Central memory CD4-positive, alpha-beta T cell (primary cell): ENCODE measurements around the gene POU2AF1.

Experiments used
- DNase-seq: peaks from one replicate; pipeline ENCODE4 v3.0.0; 2022
- total RNA-seq, 3 experiments: gene quantifications; one replicate each; lab custom pipeline; 2026; lab: John Stamatoyannopoulos, UW

POU2AF1 gene, protein sequence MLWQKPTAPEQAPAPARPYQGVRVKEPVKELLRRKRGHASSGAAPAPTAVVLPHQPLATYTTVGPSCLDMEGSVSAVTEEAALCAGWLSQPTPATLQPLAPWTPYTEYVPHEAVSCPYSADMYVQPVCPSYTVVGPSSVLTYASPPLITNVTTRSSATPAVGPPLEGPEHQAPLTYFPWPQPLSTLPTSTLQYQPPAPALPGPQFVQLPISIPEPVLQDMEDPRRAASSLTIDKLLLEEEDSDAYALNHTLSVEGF
- total RNA-seq, result 0.11 to 9.2 (median 3.7) reads per million in 3 experiments

DNA sequence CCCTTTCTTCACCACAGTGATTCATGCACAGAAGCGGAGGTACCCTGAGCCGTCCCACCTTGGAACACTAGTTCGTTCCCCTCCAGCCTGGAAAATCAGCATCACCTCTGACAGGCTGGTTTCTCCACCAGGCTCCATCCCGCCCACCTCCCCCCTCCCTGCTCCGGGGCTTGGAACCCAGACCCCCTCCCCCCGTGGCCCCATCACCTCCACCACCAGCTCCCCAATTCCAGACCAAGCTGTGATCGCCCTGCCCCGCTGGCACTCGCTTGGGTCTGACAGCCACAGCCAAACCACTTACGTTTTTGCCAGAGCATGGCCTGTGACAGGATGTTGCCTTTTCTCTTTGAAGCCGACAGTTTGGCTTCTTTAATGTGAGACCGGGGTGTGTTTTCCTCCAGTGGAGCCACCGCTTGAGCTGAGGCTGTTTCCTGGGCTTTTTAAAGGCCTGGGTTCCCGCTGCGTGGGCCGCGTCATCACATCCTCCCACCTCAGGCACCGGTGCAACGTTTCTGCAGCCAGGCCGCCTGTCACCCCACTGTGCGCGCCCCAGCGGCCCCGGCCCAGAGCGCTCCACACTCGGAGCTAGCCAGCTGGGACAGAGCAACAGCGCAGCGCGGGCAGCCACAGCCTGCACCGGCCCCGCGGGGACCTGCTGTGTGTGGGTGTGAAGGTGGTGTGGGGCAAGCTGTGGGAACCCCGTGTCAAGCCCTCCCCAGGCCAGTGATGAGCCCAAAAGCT is at the start of gene POU2AF1:
Gene POU2AF1 (minus strand): TSS at position 415 of the 741 bp plus-strand sequence. CDS start 98 bp downstream, at position 317.
- DNase-seq, result peak; percentile 80

DNA sequence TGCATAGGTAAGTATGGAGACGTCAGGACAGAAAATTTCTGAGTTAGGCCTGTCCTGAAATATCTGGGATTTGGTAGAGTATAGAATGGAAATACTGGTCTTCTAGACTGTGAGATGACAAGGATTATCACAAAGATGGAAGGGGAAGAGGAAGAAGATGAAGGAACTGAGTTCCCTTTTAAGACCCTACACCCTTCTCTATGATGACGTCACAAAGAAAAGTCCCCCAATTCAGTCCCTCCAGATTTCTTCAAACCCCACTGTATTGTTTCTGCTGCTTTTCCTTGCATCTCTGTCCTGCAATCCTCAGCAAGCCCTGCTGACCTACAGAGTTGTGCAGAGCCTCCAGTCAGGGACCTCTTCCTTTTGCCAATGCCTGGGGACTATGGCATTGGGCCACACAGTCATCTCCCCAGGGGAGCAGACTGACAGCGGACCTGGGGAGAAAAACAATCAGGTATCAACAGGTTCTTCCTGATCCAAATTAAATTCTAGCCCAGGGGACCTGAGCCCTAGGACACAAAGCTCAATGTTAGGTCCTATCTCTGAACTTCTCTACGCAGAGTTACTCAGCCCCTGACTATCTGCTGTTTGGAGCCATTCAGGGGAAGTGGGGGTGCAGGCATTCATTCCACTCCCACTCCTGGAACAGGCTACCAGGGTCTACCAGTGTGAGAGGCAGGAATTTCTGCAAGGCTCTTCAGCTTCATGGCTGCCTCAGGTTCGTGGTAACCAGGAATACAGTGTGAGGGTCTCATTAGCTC is 49.2 kb upstream of the POU2AF1 start:
- DNase-seq, result no peak

DNA sequence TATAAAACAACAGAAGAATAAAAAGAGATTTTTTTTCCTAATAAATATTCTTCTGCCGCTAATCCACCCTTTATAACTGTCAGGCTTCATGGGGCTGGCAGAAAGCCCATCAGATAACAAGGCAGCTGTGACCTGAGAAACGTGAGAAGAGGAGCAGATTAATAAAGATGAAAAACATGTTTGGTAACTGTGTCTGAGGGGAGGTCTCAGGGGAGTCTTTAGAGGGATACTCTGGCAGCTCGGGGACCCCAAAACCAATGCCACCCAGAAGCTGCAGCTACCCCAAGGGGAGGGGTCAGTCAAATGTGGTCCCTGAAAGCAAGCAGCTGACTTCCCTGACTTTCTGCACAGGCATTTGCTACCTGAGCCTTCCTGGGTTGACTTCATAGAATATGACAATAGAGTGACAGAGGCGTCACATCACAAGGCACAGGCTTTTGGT is 48.4 kb upstream of the POU2AF1 start:
- DNase-seq, result no peak

DNA sequence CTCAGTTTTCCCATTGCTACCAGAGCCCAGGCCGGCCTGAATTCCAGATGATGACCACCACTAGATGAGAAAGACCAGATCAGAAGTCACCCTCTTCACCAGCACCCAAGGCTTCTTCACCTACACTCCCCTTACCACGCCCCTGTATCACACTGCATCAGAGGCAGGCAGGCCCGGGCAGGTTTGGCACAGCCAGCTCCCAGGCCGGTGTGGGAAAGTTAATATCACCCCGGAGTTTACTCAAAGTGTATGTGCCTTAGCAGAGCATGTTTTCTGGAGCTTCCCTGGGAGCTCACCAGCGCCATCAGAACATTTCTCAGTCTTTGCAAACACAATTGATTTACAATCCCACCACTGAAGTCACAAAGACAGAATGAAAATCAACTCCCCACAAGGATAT is 47.5 kb upstream of the POU2AF1 start:
- no peak for DNase-seq

DNA sequence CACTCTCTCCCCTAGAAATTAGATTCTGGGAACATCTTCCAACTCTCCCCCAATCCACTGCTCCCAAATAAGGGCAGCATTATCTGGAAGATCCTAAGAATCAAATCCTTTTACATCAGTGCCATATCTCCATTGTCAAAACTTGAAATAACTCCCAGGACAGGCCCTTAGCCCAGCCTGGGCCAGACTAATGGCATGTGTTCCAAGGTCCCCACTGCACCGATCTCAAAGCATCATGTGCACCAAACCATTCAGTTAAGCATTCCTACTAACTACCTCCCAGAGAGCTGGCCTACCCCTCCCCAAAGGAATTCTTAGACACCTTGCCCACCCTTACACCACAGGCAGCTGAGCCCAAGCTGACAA is 44.2 kb upstream of the POU2AF1 start:
- DNase-seq, result no peak

DNA sequence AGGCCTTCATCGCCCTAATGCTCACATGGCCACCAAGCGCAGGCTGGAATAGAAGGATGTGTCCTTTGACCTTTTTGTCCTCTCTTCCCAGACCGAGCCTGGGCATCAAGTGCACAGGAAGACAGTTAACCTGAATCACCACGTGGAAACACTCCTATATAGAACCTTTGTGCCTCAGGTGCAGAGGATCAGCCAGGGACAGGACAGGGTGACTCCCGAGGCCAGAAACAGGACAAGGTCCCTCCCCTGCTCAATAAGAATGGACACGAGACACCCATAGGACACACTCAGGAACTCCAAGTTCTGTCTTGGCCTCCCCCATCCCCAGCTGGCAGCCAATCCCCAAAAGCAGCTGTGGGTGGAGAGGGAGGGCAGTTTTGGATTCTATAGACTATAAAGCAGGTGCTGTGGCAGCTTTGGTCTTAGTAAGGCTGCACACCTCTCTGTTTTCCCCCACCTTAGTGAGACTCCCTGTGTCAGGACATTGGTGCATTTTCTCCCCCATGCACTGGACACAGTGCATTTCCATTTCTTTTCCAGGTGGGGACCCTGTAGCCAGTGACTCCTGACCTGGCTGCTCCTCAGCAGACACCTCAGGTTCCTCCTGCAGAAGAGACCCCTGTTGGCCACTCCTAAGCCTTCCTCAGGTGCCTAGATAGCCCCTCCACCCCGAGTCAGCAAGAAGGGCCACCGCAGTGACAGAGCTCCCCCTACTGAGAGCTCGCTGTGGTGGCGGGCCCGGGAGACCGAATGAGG is 43.6 kb upstream of the POU2AF1 start:
- peak; percentile 9 for DNase-seq

DNA sequence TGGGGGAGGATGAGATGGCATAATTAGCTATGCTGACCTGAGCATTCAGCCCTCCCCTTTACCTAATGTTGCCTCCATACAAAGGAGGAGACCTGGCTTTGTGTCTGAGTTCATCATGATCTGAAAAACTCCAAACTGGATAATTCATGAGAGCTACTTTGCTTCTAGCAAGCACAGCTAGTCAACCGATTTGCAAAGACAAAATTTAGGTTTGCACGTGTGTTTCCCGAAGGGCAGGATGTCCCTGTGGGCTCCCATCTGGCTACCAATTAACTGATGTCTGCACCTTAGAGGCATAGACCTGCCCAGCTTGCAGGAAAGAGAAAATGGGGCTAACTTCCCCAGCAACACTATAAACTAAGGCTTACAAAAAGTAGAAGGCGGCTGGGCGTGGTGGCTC is 42.2 kb upstream of the POU2AF1 start:
- no peak for DNase-seq

DNA sequence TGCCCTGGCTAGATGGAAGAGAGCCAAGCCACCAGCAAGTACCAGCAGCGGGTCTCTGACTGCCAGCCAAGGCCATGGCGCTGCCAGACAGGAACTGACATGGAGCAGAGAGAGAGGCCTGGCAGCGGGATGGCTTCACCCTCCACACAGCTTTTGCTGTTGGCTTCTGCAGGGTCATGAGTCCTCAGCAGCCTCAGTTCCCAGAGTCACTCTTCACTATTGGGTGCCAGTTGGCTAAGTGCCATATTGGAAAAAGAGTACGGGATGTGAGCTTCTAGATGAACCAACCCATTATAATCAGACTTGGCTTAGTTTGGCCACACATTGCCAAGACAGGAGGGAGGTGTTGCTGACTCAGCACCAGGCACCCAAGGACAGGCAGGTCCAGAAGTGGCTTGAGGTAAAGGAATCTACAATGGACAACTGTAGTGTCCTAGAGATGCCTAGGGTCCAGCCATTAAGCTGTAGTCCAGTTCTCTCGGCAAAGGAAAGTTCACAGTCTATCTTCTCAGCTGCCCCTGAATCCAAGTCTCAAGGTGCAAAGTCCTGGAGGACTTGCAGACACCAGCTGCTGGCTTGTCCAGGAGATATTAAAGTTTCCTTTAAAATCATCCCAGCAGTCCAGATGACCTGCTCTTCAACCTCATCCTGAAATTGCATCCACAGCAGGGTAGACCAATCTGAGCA is 40.7 kb upstream of the POU2AF1 start:
- DNase-seq, result no peak

DNA sequence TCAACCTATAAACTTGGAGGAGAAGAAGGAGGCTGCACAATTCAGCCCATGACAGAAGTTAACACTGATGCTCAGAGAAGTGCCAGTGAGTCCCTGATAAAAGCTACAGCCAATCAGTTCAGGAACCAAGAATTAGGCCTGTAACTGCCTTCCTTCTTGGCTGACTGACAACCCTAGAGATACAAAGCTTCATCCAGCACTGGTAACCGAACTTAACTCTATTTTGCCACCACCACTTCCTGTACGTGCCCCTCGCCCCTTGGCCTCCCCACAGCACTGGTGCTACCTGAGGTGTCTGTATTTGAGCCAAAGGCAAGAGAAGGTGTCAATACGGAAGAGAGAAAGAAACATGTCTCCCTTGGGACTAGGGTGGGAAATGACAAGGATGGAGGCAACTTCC is 40.1 kb upstream of the POU2AF1 start:
- no peak for DNase-seq

DNA sequence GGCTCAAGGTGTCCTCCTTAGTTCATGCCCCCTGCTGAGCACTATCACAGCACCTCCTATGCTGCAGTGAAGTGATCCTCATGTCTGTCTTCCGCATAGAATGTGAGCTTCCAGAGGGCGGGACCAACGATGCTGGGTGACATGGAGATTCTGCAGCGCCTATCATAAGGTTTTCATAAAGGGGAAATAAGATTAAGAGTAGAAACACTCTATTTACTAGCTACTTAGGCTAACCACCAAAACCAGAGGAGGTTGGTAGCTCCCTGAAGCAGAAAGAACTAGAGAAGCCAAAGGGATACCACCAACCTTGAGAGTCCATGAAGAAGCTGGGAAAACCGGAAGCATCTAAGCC is 39.3 kb upstream of the POU2AF1 start:
- no peak for DNase-seq

DNA sequence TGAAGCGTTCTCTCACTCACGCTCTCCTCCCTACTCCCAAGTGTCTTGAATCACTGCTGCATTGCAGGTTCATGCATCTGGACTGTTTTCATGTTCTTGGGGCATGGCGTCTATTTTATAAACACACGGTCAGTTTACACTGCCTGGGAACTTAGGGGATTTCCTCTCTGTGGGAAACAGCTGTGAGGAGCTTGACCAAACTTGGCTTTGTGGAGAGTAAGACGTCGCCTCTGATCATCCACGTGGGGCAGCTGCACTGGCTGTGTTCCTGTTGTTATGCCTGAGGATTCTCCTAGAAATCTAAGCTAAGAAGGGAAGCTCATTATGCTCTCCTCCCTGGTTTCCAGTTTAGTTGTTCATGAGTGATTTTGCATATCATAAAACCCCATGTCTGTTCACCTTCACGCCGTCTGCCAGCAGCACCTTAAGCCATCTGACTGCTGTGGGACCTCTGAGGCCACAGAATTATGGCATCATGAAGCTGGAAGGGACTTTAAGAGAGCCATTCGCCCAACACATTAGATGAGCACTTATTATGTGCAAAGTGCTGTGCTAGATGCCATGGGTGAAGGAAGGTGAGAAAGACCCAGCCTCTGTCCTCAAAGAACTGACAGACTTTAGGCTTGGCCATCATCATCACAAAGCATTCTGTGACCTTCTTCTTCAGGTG is 38.8 kb upstream of the POU2AF1 start:
- DNase-seq, result no peak

DNA sequence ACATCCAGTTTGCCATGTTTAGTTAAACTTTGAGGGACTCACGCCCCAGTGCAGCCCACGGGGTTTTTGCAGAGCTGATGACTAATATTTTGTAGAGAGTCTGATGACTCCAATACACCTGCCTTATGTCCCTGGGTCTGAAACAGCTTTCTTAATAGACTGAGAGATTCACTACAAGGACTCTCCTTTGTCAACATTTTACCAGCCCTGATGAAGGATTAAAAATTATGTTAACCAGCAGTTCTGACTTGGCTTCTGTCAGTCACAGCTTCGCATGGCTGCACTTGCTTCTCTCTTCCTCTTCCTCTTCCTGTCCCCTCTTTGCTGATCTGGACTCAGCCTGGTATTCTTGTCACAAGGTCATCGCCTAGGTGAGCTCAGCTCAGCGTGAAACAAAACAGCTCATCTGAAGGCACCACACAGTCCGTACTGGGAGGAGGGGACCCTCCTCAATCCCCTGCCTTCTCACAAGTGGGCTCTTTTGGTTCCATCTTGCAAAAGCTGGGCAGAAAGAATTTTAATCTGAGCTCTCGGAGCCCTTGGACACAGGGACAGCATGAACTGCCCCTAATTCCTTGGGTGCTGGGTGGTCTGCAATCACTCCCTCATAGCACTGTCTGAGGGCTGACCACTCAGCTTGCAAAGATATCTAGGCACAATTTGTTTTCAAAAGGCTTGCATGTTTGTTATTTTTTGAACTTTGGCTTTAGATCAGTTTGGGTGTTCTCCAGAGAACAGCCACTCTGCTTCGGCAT is 38.1 kb upstream of the POU2AF1 start:
- DNase-seq, result no peak

DNA sequence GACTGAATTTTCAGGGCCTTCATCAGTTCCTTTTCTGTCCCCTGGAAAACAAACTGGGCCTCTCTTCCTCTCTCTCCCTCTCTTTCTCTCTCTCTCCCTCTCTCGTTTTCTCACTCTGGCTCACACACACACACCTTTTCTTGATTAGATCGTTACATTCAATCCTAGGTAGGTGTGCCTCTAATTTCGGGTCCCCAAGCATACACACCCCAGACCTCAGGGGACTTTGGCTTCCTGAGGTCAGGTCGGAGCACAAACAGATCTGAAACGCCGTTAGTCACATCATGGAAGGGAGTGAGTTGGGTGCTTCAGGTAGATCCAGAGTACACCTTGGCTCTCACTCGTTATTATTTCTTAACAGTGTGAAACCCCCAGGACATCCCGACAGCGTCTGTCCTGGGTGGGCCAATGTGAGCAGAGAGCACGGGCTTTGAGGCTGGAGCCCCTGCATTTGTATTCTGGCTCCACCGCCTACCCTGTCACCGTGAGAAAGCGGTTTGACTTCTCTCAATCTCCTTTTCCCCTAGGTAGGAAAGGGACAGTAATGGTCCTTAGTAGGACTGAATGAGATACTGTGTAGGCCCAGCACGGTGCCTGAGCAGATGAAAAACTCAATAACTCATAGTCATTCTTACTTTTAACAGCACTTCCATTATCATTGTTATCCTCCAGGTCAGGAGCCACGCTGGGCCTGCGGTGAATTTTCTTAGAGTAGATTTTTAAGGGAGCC is 37.3 kb upstream of the POU2AF1 start:
- DNase-seq, result no peak

DNA sequence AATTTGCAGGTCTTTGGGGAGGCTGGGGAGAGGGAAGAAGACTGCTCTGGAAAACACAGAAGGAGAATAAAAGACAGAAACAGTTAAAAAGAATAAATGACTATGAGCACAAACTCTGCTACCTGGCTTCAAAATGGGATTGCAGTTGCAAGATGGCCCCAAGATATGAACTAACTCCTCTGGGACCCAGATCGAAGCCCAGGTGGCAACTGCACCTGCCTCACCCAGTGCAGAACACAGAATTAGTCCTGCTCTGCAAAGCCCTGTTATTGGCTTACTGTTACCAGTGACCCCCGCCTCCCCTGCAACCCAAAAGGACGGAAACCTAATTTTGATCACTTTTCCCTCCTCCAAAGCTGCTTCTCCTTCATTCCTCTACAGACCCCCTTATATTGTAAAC is 35.9 kb upstream of the POU2AF1 start:
- no peak for DNase-seq

DNA sequence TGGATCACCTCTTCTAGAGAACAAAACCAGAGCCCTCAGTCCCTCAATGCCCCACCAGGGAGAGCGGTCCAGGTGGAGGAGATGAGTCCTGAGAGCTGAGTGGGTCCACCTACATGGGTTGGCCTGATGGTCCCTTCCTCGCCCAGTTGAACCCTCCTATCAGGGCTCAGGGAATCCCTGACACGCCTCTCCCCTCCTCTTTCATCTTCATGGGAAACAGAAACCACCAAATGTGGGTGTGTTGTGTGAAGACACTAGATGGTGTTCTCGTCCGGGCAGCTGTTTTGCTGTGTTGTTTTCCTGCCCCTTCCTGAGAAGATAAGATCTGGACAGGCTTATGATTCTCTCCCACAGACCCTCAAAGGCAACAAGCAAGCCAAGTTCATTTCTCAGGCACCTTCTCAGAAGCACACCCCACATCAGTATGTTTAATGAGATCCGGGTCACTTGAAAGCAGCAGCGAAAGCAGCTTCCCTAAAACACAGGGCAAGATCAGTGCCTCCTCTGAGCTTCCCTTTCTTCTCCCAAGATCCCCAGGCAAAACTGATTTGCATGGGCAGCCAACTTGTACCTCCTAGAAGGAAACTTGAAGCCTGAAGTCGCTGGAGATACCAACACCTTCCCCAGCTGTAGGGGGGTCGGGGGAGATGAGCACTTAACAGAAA is 35.3 kb upstream of the POU2AF1 start:
- no peak for DNase-seq

DNA sequence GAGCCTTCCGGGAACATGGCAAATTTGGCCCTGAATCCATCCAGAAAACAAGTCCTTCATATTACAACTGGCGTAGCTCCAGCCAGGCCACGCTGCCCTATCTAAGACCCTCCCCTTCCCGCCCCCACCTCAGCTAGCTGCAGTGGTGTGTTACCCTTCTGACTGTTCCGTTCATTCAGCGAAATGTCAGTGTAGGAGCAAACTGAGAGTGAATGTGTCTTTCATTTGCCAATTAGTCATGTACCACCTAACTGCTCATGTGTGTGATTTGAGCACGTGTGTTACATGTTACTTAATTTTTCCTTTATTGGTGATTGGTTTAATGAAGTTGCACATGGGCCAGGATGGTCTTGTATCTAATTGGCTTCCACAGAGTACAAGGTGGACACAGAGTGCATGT is 34.8 kb upstream of the POU2AF1 start:
- no peak for DNase-seq

DNA sequence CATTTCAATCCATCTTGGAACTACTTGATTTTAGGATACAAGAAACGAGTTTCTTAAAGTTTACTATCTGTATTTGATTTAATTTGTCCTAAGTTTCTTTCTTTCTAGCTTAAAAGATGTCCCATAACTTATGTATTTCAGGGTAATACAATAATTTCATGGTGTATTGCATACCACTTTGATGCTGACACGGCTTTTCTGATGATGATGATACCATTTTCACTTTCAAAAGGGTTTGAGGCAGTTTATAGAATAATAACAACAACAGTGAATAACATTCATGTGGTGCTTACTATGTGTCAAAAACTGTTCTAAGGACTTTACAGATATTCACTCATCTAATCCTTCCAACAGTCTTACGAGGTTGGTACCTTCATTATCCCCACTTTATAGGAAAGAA is 33.2 kb upstream of the POU2AF1 start:
- DNase-seq, result no peak

DNA sequence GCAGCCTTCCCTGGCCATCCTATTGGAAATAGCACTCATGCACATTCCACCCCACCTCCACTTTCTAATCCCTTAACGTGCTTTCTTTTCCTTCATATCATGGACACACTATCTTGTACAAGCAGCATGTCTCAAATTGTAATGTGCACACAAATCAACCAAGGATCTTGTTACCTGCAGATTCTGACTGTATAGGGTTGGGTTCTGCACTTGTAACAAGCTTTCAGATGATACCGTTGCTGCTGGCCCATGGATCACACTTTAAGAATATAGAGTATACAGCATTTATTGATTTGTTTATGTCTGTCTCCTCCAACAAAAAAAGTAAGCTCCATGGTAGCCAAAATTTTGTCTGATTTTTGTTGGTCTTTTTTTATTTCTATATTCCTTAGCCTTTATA is 32.4 kb upstream of the POU2AF1 start:
- no peak for DNase-seq

DNA sequence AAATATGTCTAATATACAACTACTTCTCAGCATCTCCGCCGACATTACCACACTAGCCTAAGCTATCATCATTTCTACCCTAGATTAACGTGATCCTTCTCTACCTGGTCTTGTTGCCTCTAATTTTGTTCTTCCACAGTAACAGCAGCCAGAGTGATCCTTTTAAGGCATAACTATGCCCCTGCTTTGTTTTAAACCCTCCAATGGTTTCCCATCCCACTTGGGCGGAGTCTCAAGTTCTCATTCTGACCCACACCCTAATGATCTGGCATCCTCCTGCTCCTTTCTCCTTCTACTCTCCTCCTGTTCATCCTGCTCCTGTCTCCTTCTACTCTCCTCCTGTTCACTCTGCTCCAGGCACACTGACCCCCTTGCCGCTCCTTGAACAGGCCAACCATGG is 31.9 kb upstream of the POU2AF1 start:
- no peak for DNase-seq

DNA sequence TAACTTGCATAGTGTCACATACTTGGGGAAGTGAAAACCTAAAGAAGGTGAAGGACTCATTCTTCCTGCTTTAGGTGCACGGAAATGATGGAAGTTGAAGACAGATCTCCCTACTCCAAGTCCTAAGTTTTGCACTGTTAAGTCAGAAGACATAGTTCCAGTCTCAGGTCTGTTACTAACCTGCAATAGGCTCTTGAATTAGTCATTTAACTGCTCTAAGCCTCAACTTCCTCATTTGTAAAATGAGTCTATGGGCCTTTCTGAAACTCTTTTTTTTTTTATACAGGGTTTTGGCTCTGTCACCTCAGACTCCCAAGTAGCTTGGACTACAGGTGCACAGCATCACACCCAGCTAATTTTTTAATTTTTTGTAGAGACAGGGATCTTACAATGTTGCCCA is 30.8 kb upstream of the POU2AF1 start:
- no peak for DNase-seq
